Dedifferentiated amniotic fluid mesenchymal stem cell (primary cell): Measurements from ENCODE around the gene PRR14L.
"Not testable (repeated sequence)": the region's sequence is repeated elsewhere in the genome, so short reads cannot be mapped to it uniquely, and the experiment has no call there.

Experiments used
- DNase-seq: peaks from one replicate; pipeline ENCODE4 v3.0.0-alpha.2; 2016; ENCODE audit errors: extremely low spot score

The PRR14L gene

GRCh38 chr22:31749636-31750364, at the start of gene PRR14L:
Gene PRR14L (minus strand): TSS chr22:31750132. CDS start chr22:31738860, 11,272 bp downstream.
- peak; percentile 88 for DNase-seq

DNA sequence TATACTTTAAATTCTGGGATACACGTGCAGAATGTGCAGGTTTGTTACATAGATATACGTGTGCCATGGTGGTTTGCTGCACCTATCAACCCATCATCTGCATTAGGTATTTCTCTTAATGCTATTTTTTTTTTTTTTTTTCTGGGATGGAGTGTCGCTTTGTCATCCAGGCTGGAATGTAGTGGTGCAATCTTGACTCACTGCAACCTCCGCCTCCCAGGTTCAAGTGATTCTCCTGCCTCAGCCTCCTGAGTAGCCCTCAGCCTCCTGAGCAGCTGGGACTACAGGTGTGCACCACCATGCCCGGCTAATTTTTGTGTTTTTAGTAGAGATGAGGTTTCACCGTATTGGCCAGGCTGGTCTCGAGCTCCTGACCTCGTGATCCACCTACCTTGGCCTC, 49.4 kb upstream of the PRR14L start:
- not testable (repeated sequence) for DNase-seq

DNA sequence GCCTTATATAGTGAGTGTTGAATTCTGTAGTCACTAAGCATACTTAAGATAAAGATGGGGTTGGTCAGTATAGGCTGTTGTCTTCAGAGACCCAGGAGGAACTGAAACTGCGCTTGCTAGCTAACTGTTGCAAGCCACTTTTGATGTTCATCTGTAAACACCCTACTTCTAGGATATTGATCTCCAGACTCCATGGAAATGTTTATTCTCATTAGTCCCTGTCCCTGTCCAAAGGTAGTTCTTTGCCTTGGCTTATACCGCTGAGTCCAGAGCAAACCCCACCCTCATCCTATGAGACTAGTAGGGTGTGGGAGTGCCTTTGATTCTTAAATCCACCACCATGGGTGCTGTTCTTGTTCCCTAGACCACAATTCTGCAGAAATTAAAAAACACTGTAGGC, 40.3 kb upstream of the PRR14L start:
- no peak for DNase-seq

DNA sequence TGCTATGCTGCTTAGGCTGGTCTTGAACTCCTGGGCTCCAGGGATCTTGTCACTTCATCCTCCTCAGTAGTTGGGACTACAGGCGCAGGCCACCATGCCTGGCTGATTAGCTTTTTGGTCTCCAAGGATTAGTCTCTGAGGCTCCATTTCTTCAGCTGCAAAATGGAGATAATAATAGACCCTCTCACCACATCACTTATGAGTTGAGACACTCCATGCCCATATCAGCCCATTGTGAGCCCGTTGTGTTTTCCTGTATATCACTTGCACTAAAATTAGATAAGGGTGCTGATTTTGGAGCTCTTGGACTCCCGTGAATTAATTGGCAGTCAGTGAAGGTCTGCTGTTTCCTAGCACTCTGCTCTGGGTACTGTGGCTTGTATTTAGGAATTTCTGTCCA, 39.9 kb upstream of the PRR14L start:
- no peak for DNase-seq

- no peak for DNase-seq
Observed at GRCh38 chr22:31776231-31776630, 26.3 kb upstream of the PRR14L start.

- DNase-seq = no peak
Observed at GRCh38 chr22:31773416-31773815, 23.5 kb upstream of the PRR14L start.

DNA sequence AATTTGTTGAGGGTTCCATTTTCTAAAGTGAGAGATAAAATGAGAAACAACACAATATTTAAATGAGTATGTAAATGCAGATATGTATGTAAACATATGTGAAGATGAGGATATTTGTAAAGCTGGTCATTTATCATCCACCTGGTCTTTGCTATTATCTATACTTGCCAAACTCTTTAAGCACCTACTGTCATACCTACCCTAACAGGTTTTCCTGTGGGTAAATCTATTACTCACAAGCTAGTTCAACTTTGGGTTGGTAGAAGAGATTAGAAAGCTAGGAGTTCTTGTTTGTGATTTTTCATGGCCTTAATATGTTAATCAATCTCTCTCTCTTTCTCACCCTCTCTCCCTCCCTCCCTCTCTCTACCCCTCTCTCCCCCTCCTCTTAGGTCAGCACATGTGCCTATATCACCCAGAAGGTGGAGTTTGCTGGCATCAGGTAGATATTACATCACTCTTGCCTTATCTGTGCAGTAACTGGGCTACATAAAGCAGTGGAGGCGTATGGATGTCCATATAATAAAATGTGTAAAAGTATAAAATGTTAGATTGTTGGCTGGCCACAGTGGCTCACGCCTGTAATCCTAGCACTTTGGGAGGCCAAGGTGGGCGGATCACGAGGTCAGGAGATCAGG, 18.6 kb upstream of the PRR14L start:
- DNase-seq = no peak

GRCh38 chr22:31764785-31765184, 14.9 kb upstream of the PRR14L start:
- DNase-seq = no peak

DNA sequence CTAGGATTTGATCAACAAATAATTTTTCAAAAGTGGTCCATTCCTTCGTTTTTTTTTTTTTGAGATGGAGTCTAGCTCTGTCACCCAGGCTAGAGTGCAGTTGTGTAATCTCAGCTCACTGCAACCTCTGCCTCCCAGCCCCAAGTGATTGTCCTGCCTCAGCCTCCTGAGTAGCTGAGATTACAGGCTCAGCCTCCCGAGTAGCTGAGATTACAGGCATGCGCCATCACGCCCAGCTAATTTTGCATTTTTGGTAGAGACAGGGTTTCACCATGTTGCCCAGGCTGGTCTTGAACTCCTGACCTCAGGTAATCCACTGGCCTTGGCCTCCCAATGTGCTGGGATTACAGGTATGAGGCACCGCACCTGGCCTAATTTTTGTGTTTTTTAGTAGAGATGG, 8.9 kb upstream of the PRR14L start:
- DNase-seq = not testable (repeated sequence)

DNA sequence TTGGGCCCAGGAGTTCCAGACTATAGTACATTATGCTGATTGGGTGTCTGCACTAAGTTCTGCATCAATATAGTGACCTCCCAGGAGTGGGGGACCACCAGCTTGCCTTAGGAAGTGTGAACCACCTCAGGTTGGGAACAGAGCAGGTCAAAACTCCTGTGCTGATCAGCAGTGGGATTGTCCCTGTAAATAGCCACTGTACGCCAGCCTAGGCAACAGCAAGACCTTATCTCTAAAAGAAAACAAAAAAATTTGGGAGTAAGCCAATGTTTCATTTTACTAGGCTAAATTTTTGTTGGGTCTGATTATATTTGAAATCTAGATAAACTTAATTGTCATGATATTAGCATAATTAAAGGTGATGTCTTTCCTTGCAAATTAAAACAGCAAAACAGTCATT, 7.3 kb upstream of the PRR14L start:
- DNase-seq = no peak

DNA sequence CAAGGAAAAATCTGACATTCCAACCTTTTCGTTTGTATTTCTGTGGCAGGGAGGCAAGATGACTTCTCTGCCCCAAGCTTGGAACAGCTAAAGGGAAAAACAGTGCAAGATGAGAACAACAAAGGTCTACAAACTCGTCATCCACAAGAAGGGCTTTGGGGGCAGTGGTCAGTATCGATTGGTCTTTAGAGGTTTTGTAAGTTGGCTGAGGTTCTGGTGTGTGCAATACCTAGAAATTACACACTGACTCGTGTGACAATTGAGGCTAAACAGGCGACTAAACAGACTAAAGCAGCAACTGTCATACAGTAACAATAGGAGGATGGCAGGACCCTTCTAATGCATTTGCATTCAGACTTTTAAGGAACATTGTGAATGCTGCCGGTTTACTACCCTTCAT, 4.9 kb upstream of the PRR14L start:
- DNase-seq = no peak

GRCh38 chr22:31753634-31754501, 3.9 kb upstream of the PRR14L start, which contains the start of gene DEPDC5:
Gene DEPDC5 (plus strand): TSS chr22:31754019. CDS start chr22:31754922, 903 bp downstream.
- DNase-seq = peak; percentile 86

GRCh38 chr22:31753005-31753633, 3.2 kb upstream of the PRR14L start:
- no peak for DNase-seq

DNA sequence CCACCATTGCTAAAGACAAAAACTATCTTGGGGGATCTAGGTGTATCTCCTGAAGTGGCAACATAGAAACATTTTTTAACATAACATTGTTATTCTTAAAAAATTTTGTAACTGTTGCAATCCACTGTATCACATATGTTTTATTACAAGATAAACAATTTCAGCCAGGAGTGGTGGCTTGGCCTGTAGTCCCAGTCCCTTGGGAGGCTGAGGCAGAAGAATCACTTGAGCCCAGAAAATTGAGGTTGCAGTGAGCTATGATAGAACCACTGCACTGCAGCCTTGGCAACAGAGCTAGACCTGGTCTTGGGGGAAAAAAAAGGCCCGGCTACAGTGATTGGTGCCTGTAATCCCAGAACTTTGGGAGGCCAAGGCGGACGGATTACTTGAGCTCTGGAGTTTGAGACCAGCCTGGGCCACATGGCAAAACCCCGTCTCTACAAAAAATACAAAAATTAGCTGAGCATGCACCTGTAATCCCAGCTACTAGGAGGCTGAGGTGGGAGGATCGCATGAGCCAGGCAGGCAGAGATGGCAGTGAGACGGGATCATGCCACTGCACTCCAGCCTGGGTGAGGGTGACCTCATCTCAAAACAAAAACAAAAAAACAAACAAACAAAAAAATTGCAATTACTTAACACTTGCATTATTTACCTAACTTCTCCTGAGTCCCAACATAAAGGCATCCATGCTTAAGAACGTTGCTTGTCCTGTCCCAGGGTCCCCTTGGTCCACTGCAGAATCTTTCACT, 2.3 kb upstream of the PRR14L start:
- no peak for DNase-seq

GRCh38 chr22:31750365-31751284, 693 bp upstream of the PRR14L start:
- DNase-seq = no peak

GRCh38 chr22:31748490-31748889, 1.4 kb downstream of the PRR14L start:
- no peak for DNase-seq

GRCh38 chr22:31747441-31747840, 2.5 kb downstream of the PRR14L start:
- no peak for DNase-seq

DNA sequence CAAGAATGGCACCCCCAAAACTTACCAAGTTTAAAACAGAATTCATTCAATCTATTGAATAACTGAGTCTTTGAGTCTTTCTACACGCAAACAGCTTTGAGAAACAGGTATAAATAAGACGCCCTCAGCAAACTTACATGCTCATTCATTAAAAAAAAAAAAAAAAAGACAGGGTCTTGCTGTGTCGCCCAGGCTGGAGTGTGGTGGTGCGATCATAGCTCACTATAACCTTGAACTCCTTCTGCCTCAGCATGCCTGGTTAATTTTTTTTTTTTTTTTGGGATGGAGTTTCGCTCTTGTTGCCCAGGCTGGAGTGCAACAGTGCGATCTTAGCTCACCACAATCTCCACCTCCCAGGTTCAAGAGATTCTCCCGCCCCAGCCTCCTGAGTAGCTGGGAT, 6.1 kb downstream of the PRR14L start:
- no peak for DNase-seq

DNA sequence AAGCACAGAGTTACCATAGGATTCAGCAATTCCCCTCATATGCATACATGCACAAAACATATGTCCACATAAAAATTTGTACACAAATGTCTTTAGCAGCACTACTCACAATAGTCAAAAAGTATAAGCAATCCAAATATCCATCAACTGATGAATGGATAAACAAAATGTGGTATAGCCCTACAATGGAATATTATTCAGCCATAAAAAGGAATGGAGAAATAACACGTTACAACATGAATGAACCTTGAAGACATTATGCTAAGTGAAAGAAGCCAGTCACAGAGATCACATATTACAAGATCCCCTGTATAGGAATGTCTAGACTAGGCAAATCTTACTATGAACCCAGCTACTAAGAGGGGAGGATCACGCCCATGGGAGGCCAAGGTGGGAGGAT, 7.2 kb downstream of the PRR14L start:
- no peak for DNase-seq

- DNase-seq = no peak
Observed at GRCh38 chr22:31742115-31742514, 7.8 kb downstream of the PRR14L start.
